Cardiac septum (tissue), 1 donor: ENCODE measurements around the gene SMIM45.
"Not testable (repeated sequence)": the region's sequence is repeated elsewhere in the genome, so short reads cannot be mapped to it uniquely, and the experiment has no call there.

Experiments
- DNase-seq: peaks from one replicate; pipeline ENCODE4 v3.0.0-alpha.2; 2020; ENCODE audit warnings: low spot score
- intact Hi-C: fragments of 100-400 bp; cut with DNase I; formaldehyde crosslinking; loops from one replicate; pipeline ENCODE4 v1.14.0; 2022
- donor health status: DM: no; HTN: no; CAD: no.

SMIM45 gene

GRCh38 chr22:41932353-41932752, 19.6 kb upstream of the SMIM45 start:
- intact Hi-C loops = no loop called here
- no peak for DNase-seq

- intact Hi-C loops = no loop called here
- no peak for DNase-seq
These were observed 18.4 kb upstream of the SMIM45 start for GRCh38 chr22:41933411-41934177.

DNA sequence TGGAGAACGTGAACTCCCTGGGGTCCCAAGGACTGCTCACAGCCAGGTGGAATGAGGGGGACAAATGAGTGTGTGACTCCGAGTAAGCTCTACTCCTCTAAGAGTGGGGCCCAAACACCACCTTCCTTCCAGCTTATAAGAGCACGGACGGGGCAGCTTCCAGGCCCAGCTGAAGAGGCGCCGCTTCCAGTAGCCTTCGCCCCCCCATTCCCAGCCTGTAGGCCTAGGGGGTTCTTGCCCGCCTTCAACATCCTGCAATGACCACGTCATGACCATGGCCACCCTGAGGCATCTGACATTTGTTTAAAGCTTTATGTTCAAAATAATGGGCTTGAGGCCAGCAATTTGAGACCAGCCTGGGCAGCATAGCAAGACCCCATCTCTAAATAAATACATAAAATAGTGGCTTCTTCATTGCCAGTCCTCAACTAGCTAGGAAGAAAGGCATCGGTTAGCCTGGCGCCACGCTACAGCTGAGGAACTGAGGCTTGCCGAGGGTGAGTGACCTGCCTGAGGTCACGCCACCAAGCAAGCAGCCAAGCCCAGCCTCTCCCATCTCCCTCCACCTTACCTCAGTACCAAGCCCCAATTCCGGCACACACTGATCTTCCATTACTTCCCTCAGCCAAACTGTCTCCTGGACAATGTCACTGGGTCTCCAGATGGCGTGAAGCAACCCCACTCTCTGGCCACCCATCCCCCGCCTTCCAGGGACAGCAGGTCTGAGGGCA, 17.5 kb upstream of the SMIM45 start:
- intact Hi-C loops = loop anchor here (5.0 kb wide), 1 partner anchor 32 kb away; no protein-coding TSS in a partner anchor
- no peak for DNase-seq

GRCh38 chr22:41935015-41935351, 17.0 kb upstream of the SMIM45 start:
- intact Hi-C loops = loop anchor here (5.0 kb wide), 1 partner anchor 33 kb away; no protein-coding TSS in a partner anchor
- DNase-seq = no peak

GRCh38 chr22:41935509-41935908, 16.4 kb upstream of the SMIM45 start:
- intact Hi-C loops = loop anchor here (5.0 kb wide), 1 partner anchor 33 kb away; no protein-coding TSS in a partner anchor
- no peak for DNase-seq

DNA sequence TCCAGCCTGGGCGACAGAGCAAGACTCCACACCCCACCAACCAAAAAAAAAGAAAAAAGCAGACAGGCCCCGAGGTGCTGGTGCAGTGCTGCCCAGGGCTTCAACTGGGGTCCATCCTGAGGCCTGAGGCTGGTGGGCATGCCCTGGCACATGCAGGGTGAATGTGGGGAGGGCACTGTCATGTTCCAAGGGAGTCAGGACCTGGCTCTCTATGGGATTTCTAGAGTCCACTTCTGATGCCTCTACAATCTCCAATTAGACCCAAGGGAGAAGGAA, 15.1 kb upstream of the SMIM45 start:
- intact Hi-C loops = loop anchor here (5.0 kb wide), 1 partner anchor 35 kb away; no protein-coding TSS in a partner anchor
- no peak for DNase-seq

GRCh38 chr22:41939981-41940831, 11.7 kb upstream of the SMIM45 start:
- intact Hi-C loops = loop anchor here (2.0 to 5.0 kb wide), 2 partner anchors 38 to 193 kb away; no protein-coding TSS in a partner anchor
- no peak for DNase-seq

DNA sequence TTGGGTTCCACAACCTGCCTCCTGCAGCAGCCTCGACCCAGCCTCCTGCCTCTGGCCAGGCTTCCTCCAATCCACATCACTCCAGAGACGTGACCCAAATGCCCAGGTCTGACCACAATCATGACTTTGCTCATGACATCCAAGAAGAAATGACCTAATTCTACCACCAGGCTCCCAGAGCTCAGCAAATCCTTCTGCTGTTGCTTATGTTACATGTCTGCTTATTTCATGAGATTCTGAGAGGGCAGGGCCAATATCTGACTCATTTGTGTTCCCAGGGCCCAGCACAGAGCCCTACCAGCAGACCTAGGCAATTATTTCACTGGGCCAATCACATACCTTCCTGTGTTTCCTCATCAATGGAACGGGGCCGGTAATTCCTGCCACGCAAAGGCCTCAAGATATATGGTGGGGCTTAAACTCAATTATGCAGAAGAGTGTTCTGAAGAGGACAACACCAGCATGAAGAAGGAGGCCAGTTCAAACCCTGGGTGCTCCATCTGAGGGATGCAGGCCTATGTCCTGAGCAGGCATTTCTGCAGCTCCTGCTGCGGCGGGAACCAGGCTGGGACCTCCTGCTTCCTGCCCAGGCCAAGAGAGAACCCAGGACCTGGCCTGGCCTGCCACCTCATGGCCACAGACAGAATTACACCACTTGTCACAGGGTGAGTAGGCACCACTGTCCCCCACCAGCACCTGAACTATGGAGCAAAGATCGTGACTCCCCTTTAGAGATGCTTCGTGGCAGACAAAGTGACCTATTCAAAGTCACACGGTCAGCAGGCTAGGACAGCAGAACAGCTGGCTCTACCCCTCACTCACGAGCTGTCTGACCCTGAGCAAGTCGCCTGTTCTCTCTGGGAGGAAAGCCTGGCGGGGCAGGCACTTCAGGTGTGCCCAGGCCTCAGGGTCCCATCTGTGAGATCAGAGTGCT, 10.9 kb upstream of the SMIM45 start:
- peak; percentile 88 for DNase-seq
- intact Hi-C loops = loop anchor here (1.0 to 2.0 kb wide), 3 partner anchors 119 to 244 kb away; no protein-coding TSS in a partner anchor

DNA sequence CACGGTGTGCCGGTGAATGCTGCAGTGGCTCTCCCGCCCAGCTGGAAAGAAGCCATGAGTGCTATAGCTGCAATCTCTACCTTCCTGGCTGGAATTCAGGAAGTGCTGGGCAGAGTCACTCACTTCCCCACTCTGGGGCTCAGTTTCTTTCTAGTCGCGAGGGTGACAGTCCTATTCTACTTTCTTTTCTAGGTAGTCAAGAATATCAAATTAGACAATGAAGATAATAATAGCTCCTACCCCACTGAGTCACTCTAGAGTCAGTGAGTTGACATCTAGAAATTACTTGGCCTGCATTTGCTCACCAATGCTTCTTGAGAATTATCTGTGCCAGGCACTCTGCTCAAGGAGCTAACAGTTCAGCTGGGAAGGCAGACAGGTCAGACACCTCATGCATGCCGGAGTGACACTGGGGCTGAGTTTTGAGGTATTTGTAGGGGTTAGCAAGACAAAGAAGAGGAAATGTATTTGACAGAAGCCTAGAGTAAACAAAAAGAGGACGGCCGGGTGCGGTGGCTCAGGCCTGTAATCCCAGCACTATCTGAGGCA, 8.2 kb upstream of the SMIM45 start:
- intact Hi-C loops = no loop called here
- DNase-seq = no peak

DNA sequence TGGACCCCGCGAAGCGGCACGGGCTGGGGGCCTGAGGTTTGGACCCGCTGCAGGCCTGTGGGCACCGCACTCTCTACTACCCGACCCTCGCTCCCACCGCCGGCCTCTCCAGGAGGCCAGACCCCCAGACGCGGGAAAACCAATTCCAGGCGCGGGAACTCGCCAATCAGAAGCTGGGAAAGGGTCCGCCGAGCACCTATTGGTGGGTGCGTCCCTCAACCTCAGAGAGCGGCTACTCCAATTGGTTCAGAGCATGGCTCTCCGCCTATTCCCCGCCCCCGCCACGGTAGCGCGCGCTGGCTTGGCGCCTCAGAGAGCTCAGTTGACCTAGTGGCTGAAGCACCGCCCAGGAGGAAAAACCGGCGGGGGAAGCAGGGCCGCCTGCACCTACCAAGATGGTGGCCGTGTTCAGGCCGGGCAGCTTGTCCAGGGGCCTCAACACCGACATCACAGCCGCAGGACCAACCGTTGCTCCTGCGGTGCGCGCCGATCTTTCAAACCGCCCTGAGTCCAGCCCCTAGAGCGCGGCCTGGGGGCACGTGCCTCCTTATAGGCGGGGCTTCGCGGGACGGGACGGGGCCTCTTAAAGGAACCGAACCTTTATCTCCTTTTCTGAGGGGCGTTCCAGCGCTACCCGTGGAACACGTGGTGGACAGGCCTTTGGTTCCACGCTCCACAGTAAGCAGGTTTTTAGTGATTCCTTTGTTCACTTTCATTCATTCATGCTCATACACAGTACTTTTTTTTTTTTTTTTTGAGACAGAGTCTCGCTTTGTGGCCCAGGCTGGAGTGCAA, 5.1 kb upstream of the SMIM45 start, which contains the start of gene CENPM:
Gene CENPM (minus strand): TSS at position 524 of the 795 bp plus-strand sequence. CDS start 76 bp downstream, at position 448.
- peak; percentile 92 for DNase-seq
- intact Hi-C loops = no loop called here

- no peak for DNase-seq
- intact Hi-C loops = no loop called here
These were observed 4.4 kb upstream of the SMIM45 start for GRCh38 chr22:41947424-41948080.

DNA sequence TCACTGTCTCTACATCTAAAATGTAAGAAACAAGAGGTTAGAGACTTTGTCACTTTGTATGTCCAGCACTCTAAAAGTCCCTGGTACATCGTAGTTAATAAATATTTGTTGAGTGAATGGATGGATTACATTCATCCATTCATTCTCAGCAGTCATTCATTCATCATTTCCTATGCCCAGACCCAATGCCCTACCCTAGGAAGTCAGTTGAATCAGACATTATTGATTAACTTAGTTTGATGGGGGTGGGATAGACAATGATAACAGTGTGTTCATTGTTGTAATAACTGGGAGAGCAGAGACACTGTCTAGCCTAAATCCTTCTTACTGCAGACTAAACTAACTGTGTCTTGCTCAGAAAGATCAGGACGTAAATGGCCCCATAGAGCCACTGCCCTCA, 3.8 kb upstream of the SMIM45 start:
- intact Hi-C loops = no loop called here
- DNase-seq = no peak

GRCh38 chr22:41948928-41949296, 3.0 kb upstream of the SMIM45 start:
- DNase-seq, intact Hi-C loops: not testable (repeated sequence)

DNA sequence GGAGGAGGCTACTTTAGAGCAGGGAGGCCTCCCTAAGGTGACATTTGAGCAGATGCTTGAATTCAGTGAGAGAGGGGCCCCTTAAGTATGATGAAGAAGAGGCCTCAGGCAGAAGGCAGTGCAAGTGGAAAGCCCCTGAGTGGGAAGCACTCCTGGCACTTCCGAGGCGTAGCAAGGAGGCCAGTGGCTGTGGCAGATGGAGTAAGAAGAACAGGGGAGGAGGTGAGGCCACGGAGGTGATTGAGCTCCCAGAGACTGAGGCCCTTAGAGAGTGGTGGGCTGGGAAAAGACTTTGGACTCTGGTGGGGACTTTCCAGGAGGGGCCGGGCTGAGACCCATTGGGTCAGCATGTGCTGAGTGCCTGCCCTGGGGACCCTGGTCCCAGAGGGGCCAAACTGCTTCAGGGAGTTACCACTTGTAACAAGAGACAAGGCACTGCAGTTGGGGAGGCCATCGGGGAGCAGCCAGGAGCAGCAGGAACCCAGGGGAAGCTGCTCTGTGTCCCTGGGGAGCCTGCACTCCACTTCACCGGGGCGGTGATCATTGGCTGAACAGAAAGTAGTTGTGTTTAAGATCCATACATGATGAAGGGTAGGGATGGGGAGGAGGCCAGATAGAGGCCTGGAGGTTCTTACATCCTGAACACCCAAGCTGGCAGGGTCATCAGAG, 2.5 kb upstream of the SMIM45 start:
- intact Hi-C loops = no loop called here

GRCh38 chr22:41952713-41953112, 763 bp downstream of the SMIM45 start:
- DNase-seq = no peak
- intact Hi-C loops = no loop called here

More for the DNA sequence above, 2.5 kb upstream of the SMIM45 start:
- DNase-seq = no peak

DNA sequence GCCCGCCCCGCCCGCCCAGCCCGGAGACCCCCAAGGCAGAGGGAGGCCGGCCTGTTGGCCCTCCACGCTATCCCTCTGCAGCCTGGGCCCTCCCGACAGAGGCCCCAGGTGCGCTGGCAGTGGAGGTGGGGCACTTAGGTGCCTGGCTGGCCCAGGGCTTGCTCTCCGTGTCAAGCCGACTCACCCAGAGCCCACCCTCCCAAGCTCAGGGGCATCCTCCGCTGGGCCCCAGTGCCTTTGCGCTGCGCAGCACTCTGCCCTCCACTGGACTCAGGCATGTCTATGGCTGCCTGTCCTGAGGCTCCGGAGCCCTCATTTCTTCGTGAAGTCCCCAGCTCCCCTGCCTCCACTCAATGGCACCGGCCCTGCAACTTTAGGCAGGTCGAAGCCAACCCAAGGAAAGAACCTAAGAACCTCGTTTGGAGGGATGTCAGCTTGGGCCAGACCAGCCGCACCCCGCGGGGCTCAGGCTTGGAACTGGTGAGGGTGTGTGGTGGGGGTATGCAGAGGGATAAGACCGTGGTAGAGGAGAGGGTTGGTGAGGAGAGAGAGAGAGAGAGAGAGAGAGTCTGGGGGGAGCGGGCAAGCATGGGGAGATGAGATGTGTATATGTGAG, 6.1 kb downstream of the SMIM45 start:
- DNase-seq = no peak
- intact Hi-C loops = no loop called here
